GM19397 (cell line): ENCODE results near the gene HEXB.
"Not testable (repeated sequence)": the region's sequence is repeated elsewhere in the genome, so short reads cannot be mapped to it uniquely, and the experiment has no call there.

Experiments
- ATAC-seq: cut with Tn5 transposase; IDR thresholded peaks from one replicate; pipeline ENCODE4 v1.9.1; 2021; ENCODE audit warnings: mild to moderate bottlenecking, moderate library complexity; ENCODE audit not compliant: unreplicated experiment

The HEXB gene

DNA sequence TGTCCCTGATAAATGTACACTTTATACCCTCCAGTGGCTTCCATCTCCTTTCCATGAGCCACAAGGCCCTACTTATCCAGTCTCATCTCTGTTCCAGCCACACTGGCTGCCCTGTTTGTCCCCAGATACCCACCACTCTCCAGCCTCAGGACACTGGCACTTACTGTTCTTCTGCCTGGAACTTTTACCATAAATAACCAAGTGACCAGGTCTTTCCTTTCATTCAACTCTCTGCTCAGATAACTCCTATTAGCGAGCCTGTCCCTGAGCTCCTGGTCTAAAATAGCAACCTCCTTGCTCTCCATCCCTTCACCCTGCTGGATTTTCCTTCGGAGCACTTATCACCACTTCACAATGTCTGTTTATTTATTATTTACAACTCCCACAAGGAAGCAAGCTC lies 27.9 kb upstream of the HEXB start:
- ATAC-seq: no peak

DNA sequence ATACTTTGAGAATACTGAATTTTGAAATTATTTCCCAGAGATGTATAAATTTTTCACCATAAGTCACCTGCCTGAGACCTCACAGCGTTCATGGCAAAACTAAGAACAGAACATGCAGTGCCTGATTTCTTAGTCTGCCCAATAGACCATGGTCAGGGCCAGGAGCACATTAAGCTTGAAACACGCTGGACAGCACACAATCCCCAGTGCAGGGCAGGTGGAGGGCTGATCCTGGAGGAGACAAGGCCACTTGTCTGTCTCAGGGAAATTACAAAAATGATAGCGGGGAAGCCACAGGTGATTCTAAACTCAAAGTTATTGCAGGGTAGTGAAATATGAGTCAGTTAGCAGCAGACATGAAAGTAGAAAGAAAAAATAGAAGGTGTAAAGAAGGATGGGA lies 25.9 kb upstream of the HEXB start:
- ATAC-seq: no peak

DNA sequence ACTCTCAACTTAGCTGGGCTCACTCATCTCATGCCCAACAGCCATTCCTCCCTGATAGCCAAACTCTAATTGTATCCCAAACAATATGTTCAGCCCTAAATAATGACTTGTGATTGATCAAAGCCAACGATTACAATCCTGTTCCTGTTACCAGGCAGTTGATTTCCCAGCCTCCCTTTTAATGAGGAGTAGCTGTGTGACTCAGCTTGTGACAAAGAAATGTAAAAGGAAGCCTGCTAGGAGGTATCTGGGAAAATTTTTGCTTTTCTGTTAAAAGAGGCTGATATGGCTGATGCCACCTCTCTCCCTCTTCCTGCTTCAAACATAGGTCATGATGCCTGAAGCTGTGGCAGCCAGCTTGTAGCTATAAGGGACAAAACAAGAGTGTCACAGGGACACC lies 24.9 kb upstream of the HEXB start:
- no peak for ATAC-seq

DNA sequence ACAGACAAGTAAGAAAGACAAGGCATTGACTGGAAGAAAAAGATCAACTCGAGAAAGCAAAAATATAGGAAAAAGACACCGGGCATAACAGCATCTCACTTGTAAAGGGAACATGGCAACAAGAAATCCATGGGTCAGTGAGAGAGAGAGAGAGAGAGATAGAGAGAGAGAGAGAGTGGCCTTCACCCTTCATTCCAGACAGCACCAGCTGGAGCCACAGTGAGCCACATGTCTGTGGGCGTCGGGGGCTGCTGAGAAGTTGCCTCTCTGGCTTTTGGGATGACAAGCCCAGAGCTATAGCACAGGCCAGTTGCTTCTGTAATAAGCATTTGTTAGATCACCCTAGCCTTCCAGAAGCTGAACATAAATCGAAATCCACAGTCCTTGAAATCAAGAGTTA lies 24.2 kb upstream of the HEXB start:
- no peak for ATAC-seq

DNA sequence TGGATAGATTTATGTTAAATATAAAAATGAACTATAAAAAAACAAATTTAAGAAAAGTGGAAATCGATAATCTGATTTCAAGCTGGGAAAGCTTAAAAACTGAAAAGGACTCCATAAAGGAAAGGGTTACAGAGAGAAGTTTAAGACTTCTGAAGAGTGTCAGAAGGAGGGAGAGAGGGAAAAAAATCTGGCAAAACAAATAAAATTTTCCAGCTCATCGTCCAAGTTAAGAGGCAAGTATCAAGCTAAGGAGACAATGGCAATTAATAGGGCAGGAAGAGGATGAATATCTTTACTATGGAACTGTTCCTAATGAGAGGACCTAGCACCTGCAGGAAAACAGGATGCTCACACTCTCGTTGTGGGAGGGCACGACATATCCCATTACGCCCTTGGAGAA lies 20.5 kb upstream of the HEXB start:
- no peak for ATAC-seq

DNA sequence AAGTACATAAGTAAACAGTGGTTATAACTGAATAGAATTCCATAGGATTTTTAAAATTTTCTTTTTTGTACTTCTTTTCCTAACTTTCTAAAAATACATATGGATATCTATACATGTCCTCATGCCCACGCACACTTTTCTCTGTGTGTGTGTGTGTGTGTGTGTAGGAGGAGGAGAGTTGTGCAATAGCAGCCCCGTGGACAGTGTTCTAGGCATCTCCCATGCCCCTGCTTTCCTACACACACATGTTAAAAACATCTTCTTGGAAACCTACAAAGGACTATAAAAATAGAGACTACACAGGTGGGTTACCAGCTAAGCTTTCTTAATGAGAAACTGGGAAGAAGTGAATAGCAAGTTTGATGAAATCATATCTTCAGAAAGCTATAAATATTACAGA lies 19.8 kb upstream of the HEXB start:
- ATAC-seq: no peak

DNA sequence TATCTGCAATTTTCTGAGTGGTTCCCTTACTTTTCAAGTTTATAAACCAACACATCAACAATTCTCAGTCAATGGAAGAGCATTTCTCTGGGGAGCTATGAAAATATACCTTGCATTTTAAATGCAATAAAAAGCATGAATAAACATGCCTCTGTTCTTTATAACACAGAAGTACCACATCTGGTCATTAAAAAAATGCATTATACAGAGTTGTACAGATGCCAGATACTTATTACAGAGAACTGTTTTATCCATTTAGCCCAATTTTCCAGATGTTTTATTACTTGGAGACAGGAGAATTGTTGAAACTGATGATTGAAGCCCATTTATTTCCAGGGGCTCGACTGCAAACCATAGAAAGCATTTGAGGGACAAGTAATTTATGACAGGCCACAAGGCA lies 19.2 kb upstream of the HEXB start:
- ATAC-seq: no peak

DNA sequence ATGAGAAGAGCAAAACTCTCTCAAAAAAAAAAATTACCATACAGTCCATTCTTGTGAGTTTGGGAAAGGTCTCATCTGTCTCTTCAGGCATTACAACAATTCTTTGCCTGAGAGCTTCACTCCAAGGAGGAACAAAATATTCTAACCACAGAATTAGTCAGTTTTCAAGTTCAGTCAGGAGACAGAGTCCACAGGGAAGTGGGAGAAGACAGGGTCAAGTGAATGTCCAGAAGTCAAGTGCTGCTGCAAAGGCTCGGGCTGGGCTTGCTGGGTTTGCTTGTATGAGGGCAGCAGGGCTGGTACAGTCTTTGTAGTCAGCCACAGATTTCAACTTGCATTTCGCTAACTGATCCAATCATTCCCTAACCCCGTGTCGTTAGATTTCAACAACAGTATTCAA lies 17.6 kb upstream of the HEXB start:
- no peak for ATAC-seq

DNA sequence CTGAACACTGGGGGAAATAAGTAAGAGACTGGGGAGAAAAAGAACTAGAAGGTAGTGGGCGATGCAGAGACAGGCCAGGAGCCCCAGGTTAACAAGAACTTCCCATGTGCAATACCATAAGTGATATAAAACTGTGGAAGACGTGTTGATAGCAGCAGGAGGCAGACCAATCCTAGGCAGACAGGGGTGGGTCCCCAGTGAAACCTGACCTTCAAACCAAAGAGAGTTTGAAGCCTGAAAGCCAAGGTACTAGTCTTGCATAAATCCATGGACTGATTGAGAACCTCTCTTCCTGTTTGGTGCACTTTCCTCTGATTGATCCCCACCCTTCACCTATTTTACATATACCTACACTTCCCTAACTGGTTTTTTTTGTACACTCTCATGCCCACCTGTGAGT lies 15.2 kb upstream of the HEXB start:
- ATAC-seq: no peak

DNA sequence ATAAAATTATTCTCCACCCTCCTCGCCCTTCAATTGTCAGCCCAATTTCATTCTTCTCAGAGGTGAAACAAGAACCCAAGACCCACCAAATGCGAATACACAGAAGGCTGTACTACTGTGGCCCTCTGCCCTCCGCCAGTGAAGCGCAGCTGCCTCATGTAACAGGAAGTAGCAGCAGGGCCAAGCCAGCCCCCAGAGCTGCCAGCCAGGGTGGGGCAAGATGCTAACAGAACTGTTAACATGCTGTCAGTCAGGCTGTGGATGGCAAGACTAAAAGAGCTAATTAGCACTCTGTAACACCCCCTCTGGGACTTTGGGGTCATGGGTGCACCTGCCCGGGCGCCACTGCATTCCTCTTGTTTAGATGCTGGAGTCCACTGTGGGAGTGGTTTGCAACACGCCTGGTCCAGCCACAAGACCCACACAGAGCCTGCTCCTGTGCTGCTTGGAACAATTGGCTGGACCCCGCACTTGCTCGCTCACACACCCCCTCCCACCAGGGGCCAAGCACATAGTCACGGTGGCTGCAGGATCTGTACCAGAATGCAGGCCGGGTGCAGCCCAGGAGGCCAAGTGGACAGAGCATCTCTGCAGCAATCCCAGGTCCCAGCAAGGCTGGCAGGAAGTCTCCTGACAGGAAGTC lies 14.5 kb upstream of the HEXB start:
- ATAC-seq: no peak

DNA sequence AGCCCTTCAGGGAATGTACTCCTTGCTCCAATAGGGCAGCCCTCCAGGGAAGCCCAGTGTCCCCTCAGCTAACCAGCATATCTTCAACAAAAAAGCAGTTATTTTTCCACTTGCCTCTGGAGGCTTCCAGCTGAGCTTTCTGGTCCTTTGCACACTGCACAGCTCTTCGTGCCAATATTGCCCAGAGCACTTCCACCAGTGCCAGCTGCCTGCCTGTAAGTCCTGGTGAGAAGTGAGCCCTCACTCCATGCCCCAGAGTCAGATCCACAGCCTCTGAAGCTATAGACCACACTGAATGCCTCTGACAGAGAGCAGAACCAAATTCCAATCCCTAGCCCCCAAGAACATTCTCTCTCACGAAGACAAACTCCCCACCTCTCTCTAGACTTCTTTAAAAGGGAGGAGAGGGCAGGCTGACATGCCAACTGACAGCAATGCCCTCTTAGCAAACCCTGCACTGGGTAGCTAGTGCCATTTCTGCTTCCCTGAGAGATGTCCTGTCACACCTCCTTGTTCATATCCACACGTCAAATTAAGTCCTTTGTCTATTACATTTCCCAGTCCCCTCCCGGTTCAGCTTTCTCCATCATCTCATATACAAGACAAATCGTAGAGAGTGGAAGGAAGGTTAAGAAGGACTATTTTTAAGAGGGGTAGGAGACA lies 12.7 kb upstream of the HEXB start:
- no peak for ATAC-seq

DNA sequence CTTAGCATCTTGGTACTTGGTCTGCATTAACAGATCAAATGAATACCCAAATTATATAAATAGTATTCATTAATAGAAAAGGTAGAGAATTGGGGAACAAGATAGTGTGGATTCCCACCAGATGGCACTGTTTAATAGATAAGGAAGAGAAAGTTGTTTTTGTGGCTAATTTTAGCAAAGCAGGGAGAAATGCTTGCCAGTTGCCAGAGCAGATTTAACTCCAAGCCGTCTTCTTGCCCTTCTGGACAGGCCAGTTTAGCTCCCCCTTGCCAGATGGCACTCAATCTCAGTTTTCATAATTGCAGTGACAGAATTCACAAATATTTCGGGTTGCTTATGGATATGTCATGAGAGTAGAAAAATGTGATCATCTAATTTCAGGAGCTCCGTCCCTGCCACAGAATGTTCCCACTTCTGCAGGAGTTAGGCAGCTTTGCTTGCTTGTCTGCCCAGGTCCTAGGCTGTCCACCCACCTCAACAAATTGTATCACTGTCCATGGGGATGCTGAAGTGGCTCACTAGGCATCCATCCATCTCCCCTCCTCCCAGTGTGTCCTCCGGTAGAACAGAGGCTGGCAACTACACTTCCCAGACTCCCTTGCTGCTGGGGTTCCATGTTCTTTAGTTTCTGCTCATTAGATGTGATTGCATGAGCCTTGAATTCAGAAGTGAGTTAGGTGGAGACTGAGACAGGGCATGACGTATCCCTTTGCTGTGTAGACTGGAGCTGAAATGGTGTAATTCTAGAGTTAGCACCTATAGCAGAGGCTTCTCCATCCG lies 11.8 kb upstream of the HEXB start:
- ATAC-seq: no peak

DNA sequence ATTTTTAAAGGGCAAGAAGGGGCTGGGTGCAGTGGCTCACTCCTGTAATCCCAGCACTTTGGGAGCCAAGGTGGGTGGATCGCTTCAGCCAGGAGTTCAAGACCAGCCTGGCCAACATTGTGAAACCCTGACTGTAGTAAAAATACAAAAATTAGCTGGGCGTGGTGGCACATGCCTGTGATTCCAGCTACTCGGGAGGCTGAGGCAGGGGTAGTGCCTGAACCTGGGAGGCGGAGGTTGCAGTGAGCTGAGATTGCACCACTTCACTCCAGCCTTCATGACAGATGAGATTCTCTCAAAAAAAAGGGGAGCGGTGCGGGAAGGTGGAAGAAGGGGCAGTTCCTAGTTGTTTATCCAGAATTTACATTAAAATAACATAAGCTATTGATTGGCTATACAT lies 8.6 kb upstream of the HEXB start:
- ATAC-seq: not testable (repeated sequence)

DNA sequence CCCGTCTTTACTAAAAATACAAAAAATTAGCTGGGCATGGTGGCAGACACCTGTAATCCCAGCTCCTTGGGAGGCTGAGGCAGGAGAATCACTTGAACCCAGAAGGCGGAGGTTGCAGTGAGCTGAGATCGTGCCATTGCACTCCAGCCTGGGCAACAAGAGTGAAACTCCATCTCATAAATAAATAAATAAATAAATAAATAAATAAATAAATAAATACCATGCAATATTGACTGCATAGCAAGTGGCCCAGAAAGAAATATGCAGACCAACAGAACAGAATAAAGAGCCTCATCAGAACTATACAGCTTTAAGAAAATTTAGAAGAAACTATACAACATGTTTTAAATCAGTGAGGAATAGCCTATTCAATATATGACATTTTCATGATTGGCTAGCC lies 6.9 kb upstream of the HEXB start:
- not testable (repeated sequence) for ATAC-seq

DNA sequence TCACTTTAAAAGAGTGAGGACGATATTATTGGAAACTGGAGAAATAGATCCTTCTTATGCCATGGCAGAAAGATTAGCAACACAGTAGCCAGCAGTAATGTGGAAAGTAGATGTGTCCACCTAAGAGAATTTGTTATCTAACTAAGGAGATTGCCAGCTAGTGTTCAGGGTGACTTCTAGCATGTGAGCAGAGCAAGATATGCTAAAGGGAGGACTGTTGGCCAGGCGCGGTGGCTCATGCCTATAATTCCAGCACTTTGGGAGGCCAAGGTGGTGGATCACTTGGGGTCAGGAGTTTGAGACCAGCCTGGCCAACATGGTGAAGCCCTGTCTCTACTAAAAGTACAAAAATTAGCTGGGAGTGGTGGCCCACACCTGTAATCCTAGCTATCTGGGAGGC lies 5.7 kb upstream of the HEXB start:
- ATAC-seq: not testable (repeated sequence)

DNA sequence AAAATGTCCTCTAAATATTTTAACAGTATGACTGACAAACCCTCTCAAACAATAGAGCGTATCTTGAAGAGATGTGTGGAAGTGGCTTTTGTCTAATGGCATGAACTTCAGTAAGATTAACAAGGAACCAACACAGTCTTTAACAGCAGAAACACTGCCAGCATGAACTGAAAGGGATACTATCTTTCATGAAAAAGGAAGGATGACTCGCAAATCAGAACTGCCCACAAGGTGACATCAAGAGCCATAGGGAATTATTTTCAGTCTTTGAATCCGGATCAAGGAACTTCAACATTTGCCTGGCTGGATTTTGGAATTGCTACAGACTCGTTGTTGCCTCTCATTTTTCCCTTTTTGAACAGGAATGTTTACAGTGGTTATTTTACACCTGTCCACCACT lies 5.1 kb upstream of the HEXB start:
- ATAC-seq: no peak

DNA sequence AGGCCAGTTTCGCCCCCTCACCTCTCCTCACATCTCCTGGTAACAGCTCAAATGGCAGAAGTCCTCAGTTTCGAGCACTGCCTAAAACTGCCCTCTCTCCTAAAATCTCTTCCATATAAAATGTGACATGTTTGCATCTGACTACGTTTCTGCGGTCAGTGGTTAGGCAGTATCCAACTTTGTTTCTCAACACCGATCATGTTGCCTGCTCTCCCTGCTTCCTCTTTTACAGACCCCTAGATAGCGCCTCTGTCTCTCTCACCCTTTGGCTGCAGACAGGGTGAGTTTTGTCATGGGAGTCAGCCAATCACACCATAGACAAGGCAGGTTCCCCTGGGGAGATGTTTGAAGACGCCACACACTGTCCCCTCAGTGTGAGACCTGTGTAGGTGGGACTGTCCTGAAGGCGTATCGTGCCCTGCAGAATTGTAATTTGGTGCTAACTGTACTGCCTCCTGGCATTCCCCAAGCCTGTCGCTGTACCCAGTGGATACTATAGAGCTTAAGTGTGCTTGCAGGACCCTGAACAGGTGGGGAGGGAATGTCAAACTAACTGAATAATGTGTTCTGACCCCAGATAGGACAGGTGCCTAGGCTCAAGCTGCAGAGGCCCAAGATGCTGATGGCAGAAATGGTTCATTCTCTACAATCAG lies 1.1 kb downstream of the HEXB start:
- peak; percentile 33 for ATAC-seq

DNA sequence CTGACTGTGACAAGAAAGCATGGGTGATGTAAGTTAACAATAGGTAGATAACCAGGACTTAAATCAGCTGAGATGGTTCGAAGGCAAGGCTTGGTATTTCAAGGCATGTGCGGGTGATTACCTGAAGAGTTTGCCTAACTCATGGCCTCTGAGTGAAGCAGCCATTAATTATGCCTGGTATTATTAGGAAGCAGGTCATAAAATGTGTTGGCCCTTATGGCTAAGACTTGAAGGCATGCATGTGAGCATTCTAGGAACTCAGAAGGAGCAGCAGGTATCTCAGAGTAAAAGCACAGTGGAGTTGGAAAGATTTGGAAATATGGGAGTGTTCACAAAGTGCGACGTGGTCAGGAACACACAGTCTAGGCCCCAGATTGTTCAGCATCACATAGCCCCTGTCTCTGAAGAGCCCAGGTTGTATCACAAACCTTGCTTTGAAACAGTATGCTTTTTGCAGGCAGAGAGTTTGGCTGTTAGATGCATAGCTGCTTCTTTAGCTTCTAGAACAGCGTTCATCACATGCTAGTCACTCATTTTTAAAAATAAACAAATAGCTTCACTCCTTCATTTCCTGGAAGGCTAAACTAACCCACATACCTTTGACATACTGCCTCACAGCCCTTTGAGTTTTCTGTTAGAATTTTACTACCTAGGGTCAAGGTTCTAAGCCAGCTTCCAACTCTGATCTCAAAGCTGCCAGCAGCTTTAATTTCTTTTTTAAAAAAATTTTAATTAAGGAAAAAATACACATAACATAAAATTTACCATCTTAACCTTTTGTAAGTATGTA lies 2.1 kb downstream of the HEXB start:
- ATAC-seq: no peak

DNA sequence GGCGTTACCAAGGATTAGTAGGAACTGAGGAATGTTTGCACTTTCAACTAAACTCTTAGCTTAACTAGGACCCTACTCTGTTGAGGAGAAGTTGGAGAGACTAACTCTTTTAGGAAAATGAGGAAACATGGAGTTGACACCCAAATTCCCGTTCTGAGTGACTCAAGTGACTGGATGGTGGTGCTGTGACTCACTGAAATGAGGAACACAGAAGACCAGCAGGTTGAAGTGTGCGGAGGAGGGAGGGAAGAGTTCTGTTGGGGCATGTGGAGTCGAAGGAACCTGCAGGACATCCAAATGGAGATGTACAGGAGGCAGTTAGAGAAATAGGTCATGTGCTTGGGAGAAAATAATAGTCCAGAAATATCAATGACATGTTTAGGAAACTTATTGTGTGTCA lies 8.2 kb downstream of the HEXB start:
- ATAC-seq: no peak

DNA sequence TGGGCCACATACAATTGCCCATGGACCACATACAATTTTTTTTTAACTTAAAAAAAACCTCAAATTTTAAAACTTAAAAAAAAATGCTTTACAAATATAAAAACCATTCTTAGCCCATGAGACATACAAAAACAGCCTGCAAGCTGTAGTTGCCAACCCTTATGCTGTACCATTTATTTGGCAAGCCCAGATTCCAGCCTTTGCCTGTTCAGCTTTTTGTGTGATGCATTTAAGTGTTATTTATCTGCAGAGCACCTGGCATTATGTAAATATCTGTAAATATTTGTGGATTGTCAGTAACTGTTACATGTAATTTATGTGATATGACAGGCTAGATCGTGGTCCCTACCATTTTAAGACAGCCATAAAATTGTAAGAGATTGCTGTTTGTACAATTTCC lies 32.6 kb downstream of the HEXB start:
- no peak for ATAC-seq

DNA sequence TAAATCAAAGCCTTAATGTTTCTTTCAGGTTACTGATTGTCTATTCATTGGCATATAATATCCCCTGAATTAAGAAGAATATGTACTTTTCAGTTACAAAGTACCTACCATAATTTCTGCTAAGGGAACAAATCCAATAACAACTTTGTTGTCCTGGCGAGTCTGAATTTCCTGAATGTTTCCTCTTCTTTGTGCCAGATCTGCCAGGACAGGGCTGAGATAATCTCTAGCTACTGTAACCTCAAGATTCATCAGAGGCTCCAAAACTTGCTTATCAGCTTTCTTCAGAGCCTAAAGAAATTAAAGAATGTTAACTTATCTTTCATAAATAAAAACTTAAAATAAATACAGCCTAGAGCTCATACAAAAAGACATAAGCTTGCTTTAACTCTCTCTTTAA lies 37.2 kb downstream of the HEXB start:
- no peak for ATAC-seq
